ENCODE data around the gene TRIP10.

DNA sequence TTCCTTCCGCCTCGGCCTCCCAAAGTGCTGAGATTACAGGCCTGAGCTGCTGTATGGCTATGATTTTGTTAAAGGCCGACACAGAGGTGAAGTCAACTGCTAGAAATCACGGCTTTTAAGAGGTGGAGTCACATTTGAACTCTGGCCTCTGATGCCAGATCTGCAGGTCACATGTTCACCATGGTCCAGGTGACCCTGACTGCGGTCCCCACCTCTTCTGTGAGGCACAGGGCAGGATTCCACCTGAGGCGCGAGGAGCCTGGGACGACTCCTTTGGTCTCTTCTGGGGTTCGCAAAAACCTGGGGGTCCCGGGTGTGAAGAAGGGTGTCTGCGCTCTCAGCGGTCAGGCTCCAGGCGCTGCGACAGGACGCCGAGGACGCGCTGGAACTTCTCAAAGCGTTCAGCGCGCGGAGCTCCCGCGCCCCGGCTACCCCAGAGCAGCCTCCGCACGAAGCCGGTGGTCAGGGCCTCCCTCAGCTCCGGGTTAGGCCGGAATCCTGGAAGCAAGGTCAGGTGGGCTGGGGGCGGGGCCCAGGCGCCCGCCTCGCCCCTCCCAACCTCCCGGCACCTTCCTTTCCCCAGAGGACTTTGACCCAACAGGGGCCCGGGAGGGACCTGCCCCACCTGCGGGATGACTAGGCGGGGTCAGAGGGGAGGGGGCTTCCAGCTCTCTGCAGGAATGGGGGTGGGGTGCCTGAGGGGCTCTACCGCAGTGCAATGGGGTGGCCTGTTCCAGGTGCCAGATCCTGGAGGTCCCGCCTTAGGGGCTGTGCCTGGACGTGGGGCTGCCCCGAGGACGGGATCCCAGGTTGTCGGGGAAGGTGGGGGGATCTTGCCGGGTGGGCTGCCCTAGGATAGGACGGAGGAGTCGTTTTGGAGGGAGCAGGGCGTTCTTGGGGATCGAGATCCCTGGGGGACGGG, 13.0 kb downstream of the TRIP10 start:
- no peak for TF ChIP-seq CTCF (IDR thresholded peaks at IDR 0.05)
- TF ChIP-seq POLR2A (IDR thresholded peaks at IDR 0.05): no peak
- TF ChIP-seq EP300 (IDR thresholded peaks at IDR 0.05): no peak

All from gastroesophageal sphincter (tissue), 3 donors.